Activated CD4-positive, CD25-positive, alpha-beta regulatory T cell (primary cell): ENCODE measurements around the gene CNTN1.

Experiments used
- DNase-seq, 4 experiments: peaks; one replicate each; lab custom pipeline; 2025; lab: John Stamatoyannopoulos, UW

The CNTN1 gene

GRCh38 chr12:40691913-40692764, at the start of gene CNTN1:
Gene CNTN1 (plus strand): TSS chr12:40692439.
- DNase-seq = no peak

- DNase-seq = no peak
Measured at GRCh38 chr12:40643506-40643905, 48.7 kb upstream of the CNTN1 start.

- DNase-seq = no peak
Measured at GRCh38 chr12:40643976-40644375, 48.3 kb upstream of the CNTN1 start.

GRCh38 chr12:40644708-40645107, 47.5 kb upstream of the CNTN1 start:
- DNase-seq = no peak

- no peak for DNase-seq
Measured at GRCh38 chr12:40645361-40645760, 46.9 kb upstream of the CNTN1 start.

- DNase-seq = no peak
Measured at GRCh38 chr12:40646456-40646855, 45.8 kb upstream of the CNTN1 start.

- DNase-seq = no peak
Measured at GRCh38 chr12:40646911-40647310, 45.3 kb upstream of the CNTN1 start.

- no peak for DNase-seq
Measured at GRCh38 chr12:40647651-40648050, 44.6 kb upstream of the CNTN1 start.

GRCh38 chr12:40648519-40648918, 43.7 kb upstream of the CNTN1 start:
- DNase-seq = no peak

GRCh38 chr12:40650038-40650704, 42.1 kb upstream of the CNTN1 start:
- DNase-seq = no peak

GRCh38 chr12:40655451-40655850, 36.8 kb upstream of the CNTN1 start:
- DNase-seq = no peak

GRCh38 chr12:40662366-40662765, 29.9 kb upstream of the CNTN1 start:
- no peak for DNase-seq

- no peak for DNase-seq
Measured at GRCh38 chr12:40663781-40664180, 28.5 kb upstream of the CNTN1 start.

GRCh38 chr12:40668099-40668529, 24.1 kb upstream of the CNTN1 start:
- DNase-seq = no peak

GRCh38 chr12:40672741-40673271, 19.4 kb upstream of the CNTN1 start:
- no peak for DNase-seq

GRCh38 chr12:40681148-40681547, 11.1 kb upstream of the CNTN1 start:
- no peak for DNase-seq

GRCh38 chr12:40684986-40685385, 7.3 kb upstream of the CNTN1 start:
- DNase-seq = no peak

GRCh38 chr12:40688085-40688725, 4.0 kb upstream of the CNTN1 start:
- DNase-seq = no peak

- DNase-seq = no peak
Measured at GRCh38 chr12:40689576-40689975, 2.7 kb upstream of the CNTN1 start.

GRCh38 chr12:40692765-40693206, 547 bp downstream of the CNTN1 start:
- DNase-seq = no peak

- DNase-seq = no peak
Measured at GRCh38 chr12:40693207-40693821, 1.1 kb downstream of the CNTN1 start.
